HG03064 (cell line): ENCODE results near the gene CAB39.
"Not testable (repeated sequence)": the region's sequence is repeated elsewhere in the genome, so short reads cannot be mapped to it uniquely, and the experiment has no call there.

Source experiments
- ATAC-seq: cut with Tn5 transposase; IDR thresholded peaks from one replicate; pipeline ENCODE4 v1.9.1; 2021; ENCODE audit warnings: low read depth; ENCODE audit not compliant: unreplicated experiment

CAB39 gene

DNA sequence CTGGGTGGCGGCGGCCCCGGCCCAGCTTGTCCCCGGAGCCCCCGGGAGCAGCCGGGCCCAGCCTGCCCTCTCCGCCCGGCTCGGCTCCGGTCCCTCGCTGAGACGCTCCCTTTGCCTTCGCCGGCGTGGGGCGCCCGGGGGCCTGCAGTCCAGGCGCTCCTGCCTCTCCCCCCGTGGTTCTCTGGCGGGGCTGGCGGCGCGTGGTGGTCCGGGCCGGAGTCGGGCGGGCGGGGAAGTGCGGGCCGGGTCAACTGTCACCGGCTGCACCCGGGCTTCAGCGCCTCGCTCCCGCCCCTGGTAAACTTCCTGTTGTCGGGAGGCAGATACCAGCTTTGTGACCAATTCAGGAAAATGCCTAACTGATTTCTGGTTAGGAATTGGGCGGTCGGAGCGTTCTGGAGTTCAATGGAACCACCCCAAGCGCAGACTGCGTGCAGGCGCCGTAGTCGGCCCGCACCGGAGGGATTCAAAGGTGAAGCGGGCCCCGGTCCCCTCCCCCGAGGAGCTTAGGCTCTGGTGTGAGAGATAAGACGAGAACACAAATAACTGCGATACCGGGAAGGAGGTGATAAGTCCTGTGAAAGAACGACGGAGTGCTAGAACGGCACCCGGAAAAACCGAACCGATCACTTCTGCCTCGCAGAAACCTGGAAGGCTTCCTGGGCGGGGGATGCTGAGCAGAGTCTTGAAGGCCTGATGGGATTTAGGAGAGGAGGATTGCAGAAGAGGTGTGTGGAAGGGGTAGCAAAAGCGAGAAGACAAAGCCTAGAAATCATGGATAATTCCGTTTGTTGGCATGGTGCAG lies 891 bp downstream of the CAB39 start:
- peak; percentile 12 for ATAC-seq

DNA sequence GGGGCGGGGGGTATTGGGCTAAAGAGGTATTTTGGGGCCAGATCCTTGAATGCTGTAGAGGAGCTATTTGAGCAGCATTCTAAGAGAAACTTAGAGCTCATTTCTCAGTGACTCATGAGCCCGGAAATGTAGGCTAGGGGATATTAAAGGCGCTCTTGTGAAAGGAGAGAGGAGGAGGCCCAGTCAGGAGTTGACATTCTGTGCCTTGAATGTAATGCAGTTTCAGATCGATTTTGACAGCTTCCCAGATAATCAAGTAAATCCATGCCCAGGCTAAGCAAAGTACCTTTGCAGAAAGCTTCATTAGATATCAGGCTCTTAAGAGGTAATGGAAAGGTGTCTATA lies 1.5 kb downstream of the CAB39 start:
- ATAC-seq, result no peak

DNA sequence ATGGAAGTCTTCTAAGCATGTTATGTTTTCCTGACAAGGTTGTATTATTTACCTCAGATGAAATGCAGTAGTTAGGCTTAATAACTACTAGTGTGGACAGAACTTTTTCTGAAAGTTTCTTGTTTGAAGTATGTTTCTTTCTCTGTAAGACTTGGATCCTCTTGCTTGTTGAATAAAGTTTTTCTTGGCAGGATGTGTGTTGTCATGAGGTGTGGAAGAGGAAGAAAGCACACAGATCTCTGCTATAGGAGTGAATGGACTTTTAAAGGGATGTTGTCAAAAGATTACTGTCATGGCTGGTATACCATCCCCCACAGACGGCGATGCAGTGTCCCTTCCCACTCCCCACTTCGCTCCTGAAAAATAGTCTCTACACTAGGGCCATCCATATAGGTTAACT lies 2.6 kb downstream of the CAB39 start:
- no peak for ATAC-seq

DNA sequence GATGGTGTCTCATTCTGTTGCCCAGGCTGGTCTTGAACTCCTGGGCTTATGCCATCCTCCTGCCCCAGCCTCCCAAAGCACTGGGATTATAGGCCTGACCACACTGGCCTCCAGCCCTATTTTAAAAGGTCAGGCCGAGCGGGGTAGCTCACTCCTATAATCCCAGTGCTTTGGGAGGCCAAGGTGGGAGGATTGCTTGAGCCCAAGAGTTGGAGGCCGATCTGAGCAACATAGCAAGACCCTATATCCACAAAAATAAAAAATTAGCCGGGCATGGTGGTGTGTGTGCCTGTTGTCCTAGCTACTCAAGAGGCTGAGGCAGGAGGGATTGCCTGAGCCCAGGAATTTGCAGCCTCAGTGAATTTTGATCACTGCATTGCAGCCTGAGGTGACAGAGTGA lies 3.9 kb downstream of the CAB39 start:
- no peak for ATAC-seq

DNA sequence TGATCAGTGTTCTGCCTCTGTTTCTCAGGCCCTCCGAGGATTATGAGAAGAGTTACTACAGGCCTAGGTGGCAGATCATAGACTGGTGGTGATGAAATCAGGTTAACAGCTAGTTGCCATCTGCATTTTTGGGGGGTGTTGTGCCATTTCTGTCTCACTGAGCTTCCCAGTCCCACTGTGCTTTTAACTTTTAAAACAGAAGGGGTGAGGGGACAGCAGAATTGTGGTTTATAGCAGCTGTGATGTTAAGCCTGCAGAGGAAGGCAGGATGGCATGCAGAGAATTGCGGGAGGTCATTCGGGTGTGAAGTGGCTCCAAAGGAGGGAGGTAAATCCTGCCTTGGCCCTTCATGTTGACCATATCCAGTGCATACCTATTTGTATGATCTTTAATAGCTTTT lies 5.0 kb downstream of the CAB39 start:
- no peak for ATAC-seq

DNA sequence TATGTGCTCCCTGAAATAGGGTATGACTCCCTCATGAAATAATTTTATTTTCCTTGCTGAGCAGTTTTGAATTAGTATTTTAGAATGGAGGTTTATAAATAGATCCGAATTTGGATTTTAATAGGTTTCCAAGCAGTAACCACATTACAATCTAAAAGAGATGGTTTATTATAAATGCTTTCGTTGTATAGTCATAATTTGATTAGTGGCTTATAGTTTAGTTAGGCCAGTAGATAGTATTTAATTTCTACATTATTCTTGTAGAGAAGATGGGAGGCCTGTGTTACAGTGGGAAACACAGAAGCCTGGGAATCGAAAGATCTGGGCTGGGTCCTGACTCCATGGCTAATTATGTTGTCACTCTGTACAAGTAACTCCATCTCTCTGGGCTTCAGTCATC lies 6.7 kb downstream of the CAB39 start:
- ATAC-seq, result no peak

DNA sequence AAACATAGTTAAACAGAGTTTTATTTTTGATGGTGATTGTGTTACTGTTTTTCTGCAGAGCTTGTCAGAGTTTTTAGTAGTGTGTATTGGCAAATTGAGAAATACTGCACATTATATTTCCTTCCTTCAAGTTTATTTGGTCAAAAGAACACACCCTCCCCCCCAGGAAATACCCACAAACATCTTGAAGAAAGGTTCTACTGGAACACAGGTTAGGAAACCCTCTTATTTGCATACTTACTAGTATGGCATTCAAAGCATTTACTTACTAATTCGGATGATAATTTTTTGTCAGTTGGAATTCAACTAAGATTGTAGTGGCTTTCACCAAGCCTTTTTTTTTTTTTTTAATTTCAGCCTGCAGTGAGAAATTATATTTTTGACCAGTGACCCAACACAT lies 9.1 kb downstream of the CAB39 start:
- ATAC-seq, result no peak

DNA sequence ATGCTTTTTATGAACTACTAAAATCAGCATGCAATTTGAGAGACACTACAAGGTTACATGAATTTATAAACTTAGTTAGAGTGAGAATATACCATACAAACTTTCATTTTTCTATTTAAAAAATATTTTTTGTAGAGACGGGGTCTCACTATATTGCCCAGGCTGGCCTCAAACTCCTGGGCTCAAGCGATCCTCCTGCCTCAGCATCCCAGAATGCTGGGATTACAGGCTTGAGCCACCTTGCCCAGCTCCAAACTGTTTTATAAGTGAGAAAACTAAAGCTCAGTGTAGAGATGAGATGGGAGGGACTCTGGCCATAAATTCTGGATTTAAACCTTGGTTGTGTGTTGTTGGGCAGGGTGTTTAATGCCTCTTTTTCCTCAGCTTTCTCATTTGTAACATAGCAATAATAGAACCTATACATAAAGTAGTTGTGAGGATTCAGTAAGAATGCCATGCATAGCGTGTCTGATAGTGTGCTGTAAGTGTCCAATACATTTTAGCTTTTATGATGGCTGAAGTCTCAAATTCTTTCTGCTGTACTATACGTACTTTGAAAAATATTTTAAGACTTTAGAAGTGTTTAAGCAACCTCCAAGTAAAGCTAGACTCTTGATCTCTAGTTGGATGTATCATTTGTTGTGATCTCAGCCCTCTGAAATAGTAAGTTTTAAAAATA lies 9.7 kb downstream of the CAB39 start:
- no peak for ATAC-seq

DNA sequence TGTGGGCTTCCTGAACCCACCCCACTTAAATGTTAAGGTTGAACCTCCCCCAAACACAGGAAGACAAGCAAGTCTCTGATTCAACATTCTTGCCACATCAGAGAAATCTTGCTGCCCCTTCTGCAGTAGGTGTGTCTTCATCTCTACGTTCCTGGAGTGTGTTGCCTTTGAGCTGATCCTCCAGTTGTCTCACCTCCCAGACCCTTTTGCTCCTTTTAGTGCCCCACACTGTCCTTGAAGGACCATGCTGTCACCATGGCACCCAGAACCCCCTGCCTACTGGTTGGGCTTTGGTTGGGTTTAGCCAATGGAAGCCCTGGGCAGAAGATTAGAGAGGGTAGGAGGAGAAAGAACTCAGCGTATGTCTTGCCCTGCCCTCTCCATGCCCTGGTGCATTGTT lies 10.7 kb downstream of the CAB39 start:
- no peak for ATAC-seq

DNA sequence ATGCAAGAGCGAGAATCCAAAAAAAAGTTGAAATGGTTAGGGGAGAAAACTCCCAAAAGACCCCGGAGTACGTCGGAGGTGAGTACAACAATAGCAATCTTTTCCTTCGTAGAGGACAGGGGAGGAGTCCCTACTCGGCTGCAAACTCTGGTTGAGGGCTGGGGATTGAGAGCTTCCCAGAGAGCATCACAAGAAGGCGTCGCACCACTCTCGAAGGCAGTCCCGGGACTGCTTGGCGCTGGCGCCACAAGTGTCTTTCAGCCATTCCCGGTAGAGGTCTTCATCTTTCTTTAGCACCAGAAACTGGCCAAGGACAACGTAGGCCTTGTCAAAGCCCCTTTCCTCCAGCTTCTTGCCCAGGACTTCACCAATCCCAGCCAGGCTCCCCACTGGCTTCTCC lies 12.3 kb downstream of the CAB39 start:
- ATAC-seq, result not testable (repeated sequence)

DNA sequence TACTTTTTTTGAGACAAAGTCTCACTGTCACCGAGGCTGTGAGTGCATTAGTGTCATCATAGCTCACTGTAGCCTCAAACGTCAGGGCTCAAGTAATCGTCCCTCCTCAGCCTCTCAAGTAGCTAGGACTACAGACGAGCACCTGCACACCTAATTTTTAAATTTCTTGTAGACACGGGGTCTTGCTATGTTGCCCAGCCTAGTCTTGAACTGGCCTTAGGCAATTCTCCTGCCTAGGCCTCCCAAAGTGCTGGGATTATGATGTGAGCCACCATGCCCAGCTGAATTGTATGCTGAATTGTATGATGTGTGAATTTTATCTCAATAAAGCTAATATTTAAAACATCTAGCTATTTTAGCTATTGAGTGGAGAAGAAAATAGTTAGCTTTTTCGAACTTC lies 18.9 kb downstream of the CAB39 start:
- no peak for ATAC-seq

DNA sequence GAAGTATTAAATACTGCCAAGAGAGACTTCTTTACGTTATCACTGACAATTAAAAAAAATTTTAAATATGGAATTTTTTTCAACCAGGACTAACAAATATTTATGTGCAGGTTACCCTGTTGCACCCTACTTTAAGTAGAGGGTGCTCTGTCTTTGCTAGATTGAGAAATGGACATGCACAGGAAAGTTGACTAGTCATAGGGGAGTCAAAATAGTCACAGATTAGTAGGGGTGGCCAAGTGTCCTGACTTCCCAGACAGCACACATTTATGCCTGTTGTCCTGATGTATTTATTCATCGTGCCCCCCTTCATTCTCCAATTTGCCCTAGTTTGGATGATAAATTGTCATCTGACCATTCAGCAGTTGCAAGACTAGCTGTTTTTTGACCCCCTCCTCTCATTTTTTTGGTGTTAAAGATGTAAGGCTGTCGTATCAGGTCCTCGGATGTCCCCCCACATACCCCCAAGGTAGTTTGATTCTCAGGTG lies 20.3 kb downstream of the CAB39 start:
- ATAC-seq, result no peak

DNA sequence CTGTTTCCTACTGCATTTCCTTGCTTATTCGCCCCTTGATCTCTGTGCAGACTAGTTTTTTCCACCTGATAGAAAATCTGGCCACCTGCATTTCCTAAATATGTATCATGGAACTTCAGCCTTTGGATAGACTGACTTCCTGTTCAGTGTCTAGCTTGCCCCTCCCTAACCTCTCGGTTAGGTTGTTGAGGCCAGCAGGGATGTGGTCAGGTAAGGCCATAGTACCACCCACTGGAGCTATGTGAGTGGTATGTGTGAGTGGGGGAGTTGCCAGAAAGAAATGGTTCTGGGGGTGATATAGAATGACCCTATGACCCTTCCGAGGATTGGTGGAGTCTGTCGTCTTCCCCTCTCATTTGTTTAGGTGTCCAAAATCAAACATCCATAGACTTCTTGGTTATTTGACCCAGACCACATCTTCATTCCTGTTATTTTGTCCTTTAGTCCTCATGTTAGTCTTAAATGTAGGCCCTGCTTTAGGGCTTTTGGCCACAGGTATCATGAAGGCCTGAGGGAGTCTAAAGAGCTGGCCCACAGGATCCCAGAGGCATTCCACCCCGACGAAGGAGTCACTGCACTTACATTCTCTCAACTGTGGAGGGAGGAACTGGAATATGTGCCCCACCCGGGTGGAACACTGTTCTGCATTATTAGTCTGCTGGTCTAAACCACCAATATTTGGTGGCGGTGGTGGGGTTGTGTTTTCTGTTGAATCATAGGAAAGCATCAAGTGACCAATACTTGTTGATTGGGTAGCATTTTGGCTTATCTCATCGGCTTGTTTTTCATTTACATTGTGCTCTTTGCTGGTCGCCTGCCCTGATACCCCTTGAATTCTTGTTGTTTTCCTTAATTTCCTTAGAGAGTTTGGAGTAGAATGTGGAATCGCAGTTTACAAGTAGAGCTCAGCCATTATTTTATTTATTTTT lies 21.9 kb downstream of the CAB39 start:
- ATAC-seq, result no peak

DNA sequence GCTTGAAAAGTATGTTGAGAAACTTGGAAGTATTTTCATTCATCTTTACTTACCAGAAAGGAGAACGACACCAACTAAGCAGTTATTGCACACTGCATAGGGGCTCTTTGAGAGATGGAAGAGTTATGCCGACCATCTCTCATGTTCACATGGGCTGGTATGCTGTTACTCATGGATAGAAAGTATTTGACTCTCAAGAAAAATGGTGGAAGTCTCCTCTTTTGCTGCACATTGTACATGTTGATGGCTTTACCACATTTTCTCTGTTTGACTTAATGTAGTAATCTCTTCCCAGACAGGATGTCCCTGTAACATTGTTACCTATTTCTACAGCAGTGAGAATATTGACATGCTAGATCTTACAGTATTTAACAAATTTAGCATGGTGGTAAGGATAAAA lies 23.2 kb downstream of the CAB39 start:
- no peak for ATAC-seq

DNA sequence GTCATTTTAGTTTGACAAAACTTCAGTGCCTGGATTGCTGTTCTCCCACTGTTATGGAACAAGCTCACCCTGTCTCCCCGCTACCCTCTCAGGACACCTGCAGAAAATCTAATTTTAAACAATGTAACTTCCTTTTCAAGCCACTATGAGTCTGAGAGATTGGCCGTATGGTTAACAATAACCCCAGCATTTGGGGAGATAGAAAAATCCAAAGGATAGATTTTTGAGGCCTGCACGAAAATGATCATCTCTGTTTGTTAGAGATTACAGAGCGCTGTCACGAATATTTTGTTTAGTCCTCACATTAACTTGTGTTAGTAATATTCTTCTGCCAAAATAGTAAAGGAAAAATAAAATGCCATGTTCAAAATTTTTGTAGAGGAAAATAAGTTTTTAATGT lies 24.7 kb downstream of the CAB39 start:
- no peak for ATAC-seq

DNA sequence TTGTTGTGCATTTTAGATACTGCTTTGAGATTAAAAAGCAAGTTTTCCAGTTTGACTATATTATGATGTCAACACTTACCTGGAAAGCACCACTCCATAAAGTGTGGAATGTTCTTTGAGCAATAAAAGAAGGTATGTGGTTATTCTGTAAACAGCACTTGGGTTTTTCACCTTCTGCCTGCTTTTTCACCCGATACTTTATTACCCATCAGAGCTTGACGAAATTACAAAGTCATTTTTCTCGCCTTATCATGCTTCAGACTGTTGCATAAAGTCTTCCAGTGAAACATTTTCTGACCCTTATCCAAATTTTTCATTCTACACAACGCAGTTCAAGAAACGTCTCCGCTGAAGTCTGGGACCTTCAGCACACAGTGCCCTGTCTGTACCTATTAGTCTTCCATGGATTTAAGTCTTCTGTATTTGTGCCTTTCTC lies 25.2 kb downstream of the CAB39 start:
- ATAC-seq, result no peak

DNA sequence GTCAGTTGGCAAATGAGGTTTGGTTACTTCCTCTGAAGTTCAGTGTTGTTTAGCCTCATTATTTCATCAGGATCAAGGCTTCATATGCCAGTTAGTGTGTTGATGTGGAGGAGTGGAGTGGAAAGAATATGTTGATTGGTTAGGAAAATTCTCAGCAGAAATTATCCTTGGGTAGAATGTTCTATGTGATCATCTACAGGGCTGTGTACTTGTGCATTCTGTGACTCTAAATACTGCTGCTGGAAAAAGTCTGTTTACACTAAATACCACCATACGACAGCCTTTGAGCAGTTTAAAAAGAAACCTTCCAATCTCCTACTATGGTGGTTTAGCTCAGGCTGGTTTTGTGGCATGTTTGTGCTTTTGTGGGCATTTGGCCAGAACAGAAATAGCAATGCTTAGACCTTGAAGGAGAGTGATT lies 25.8 kb downstream of the CAB39 start:
- no peak for ATAC-seq

DNA sequence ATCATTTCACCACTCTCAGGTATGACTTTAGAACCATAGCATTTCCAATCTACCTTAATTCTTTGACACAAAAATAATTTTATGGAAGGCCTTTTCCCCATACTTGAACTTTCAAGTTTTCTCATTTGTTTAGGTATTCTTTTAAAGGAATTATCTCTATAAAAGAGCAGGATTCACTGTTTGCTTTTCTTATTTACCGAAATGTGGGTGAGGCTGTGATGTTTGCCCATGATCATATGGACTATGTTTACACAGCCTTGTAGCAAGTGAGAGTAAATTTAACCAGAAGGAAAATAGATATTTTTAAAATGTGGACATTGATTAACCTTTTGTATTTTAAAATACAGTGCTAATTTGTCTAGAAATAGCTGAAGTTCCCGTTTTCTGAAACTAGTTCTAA lies 26.3 kb downstream of the CAB39 start:
- no peak for ATAC-seq

DNA sequence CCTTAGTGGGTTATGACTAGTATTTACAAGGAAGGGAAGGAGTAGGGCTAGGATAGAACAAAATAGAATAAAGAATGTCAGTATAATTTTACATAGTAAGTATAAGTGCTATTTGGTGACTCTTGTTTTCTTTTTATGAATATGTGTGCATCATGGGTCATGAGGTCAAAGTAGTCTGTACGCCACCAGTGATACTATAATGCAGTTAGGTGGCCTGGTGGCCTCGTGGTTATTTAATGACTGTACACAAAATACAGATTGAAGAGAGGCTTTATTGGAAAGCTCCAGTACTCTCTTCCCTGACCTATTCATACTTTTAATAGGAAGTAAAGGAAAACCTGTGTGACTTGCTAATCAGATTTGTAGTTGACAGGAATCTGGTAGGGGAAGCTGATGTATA lies 27.3 kb downstream of the CAB39 start:
- ATAC-seq, result no peak

DNA sequence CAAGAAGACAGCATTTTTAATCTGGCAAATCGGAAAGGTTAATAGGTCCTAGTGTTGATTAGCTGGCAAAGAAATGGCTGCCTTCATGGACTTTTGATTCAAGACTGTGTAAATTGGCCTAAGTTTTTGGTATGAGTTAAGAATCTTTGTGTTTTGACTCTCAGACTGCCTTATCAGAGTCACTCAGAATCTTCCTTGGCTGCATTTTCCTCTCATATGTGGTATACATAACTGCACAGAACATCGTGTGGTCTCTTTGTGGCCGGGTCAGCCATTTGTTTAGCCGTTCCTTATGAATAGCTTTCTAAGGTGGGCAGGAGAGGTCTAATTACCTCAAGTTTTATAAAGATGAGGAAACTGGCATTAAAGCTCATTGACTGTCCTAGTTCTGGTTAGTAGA lies 30.1 kb downstream of the CAB39 start:
- no peak for ATAC-seq

DNA sequence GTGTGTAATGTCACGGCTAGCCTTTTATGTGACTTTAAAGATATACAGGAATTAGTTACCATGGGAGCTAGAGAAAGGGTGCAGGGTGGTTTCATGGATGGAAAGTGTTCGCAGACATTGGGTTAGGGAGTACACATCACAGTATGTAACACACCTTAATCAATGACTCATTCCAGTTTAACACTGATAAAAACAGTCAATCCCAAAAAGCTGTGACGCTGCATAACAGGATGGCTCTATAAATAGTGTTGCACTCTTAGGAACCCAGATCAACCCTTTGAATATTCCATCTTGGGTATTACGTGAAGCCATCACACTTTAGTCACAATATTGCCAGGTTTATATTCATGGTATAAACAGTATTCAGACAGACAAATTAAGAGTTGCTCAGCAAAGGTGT lies 33.6 kb downstream of the CAB39 start:
- no peak for ATAC-seq
